HG03439 (cell line): ENCODE measurements around the gene BAIAP2L1.

Experiments
- ATAC-seq: cut with Tn5 transposase; IDR thresholded peaks from one replicate; pipeline ENCODE4 v1.9.1; 2021; ENCODE audit warnings: mild to moderate bottlenecking, moderate library complexity; ENCODE audit not compliant: unreplicated experiment

BAIAP2L1 gene

GRCh38 chr7:98360221-98361130 lies 40.4 kb downstream of the BAIAP2L1 start:
- ATAC-seq, result no peak

- ATAC-seq, result no peak
These were observed 41.5 kb downstream of the BAIAP2L1 start for GRCh38 chr7:98359395-98359794.

GRCh38 chr7:98358706-98359105 lies 42.2 kb downstream of the BAIAP2L1 start:
- ATAC-seq, result no peak

GRCh38 chr7:98357751-98358161 lies 43.1 kb downstream of the BAIAP2L1 start:
- ATAC-seq, result no peak

GRCh38 chr7:98355250-98355538 lies 45.7 kb downstream of the BAIAP2L1 start:
- ATAC-seq, result no peak

DNA sequence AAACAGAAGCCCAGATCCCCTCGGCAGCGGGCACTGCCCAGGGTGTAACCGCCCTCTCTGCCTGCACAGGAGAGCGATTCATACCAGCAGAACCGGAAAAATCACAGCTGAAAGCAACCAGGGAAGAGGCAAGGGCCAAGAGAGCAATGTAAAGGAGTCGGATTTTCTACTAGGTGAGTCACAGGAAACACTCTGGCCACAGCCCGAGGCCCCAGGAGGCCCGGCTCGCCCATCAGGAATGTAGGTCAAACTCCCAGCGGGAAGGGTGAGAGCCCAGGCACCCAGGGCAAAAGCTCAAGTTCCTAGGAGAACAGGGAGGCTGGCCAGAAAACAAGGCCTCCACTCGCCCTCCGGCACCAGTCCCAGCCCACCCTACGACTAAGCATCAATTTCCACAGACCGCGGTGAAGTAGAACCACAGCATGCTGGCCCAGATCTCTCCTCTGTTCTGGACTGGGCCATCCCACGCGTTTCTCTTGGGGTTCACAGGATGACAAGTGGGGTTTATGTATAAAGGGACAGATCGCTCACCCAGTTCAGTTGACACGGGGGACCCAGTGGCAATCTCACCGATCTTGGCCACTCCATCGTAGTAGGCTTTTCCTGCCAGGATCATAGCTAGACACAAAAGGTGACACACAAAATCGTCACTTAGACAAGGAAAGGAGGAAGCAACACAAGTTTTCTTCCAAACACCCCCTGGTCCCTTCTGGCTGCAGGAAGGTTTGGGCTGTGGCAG lies 46.2 kb downstream of the BAIAP2L1 start:
- ATAC-seq, result no peak

GRCh38 chr7:98354052-98354451 lies 46.8 kb downstream of the BAIAP2L1 start:
- no peak for ATAC-seq

DNA sequence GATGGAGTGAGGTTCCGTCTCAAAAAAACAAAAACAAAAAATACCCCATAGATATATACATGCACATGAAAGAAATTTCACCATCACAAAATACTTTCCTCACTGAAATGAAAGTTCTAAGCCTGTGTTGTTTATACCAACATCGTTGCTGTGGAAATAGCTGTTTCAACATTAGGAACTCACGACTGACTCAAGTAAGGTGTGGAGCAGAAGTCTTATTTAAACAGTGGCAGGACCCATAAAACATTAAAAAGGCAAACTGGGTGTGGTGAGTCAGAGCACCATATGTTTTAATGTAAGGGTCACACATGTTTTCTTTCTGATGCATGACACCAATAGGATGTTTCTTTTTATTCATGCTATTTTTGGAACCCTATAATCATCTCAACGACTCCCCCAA lies 48.3 kb downstream of the BAIAP2L1 start:
- ATAC-seq, result no peak

DNA sequence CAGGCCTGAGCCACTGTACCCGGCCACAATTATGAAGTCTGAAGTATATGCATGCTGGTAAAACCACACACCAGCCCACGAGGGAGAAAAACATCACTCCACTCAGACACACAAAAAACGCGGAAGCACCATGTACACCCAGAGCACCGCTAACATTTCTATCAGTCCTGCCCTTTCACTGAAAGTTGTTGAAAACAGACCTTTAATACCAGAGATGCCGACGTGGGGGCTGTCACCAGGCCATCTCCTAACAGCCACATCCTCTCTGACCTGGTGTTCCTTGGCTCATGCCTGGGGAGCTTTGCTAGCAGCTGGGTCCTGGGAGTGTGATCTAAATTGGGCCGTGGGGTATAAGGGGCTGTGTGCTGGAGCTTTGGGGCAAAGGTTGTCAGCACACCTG lies 49.8 kb downstream of the BAIAP2L1 start:
- ATAC-seq, result no peak

- ATAC-seq, result no peak
These were observed 52.0 kb downstream of the BAIAP2L1 start for GRCh38 chr7:98348726-98349474.

GRCh38 chr7:98346515-98347069 lies 54.3 kb downstream of the BAIAP2L1 start:
- ATAC-seq, result no peak

DNA sequence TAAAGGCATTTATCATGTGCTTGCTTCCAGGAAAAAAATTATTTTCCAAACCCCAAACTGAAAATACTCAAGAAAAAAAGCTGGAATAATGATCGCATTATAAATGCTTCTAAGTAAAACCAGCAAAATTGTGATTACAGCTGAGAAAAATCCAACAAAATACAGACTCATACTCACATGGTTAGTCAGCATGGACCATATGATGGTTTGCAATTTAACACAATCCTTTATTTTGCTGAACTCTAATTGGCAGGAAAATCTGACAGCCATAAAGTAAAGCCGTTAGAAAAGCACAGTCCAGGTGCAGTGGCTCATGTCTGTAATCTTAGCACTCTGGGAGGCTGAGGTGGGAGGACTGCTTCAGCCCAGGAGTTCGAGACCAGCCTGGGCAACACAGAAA lies 59.8 kb downstream of the BAIAP2L1 start:
- ATAC-seq, result no peak

GRCh38 chr7:98339043-98339442 lies 61.8 kb downstream of the BAIAP2L1 start:
- ATAC-seq, result no peak

DNA sequence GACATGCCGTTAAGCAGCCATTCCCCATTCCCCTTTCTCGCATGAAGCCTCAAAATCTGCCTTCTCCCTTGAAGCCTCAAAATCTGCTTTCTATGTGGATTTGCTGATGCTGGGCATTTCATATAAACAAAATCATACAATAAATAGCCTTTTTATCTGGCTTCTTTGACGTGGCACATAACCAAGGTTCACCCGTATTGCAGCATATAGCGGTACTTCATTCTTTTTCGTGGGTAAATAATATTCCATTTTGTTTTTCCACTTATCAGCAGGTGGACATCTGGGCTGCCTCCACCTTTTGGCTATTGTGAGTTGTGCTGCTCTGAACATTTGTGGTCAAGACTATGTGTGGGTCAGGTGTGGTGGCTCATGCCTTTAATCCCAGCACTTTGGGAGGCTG lies 62.4 kb downstream of the BAIAP2L1 start:
- ATAC-seq, result no peak

DNA sequence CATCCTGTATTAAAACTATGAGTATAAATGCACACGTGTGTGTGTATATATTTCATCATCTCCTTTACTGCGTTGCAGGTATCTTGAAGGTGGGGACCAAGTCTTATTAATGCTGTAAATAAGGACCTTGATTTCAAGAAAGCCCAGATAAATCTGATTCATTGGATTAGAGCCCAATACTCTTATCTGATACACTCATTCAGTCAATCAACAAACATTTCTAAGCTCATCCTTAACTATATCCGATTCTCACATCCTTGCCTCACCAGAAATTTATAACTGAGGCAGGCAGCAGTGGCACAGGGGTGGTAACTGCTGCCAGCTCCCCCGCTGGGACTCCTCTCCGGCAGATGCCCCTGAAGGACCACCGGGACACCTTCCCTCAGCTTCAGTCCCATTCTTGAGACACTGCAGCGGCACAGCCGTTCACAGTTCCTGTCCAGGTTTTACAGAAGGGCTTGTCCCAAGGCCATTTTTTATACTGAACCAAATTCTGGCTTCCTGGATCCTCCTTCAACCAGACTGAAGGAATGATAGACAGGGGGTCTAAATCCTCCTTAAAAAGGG lies 65.4 kb downstream of the BAIAP2L1 start:
- ATAC-seq, result no peak

DNA sequence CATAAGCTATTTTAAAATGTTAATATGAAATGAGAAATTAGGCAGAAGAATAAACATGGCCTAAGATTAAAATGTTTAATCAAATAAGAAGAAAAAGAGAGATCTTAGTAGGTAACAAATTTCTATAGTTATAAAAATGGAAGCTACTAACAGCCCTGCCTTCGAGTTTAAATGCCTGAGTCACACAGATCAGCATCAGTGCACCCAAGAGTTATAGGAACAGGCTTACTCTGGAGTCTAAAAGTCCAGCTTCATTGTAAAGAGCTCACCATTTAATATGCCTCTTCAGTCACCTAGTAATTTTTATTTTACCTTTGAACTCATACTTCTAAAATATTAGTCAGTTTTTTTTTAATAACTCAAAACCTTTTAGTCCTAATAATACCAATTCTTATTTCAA lies 66.8 kb downstream of the BAIAP2L1 start:
- ATAC-seq, result no peak

DNA sequence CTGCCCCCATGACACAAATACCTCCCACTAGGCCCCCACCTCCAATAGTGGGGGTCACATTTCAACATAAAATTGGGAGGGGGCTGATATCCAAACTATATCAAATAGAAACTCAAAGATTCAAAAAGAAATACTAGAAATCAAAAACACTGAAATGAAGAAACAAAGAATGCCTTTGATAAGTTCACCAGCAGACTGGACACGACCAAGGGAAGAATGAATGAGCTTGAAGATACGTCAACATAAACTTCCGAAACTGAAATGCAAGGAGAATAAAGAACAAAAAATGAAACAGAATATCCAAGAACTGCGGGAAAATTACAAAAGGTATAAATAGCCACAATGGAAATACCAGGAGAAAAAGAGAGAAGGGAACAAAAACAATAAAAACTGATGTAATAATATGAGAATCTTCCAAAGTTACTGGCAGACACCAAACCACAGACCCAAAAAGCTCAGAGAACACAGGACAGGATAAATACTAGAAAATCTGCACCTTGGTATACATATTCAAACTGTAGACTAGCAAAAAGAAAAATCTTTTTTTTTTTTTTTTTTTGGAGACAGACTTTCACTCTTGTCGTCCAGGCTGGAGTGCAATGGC lies 69.9 kb downstream of the BAIAP2L1 start:
- ATAC-seq, result no peak

- no peak for ATAC-seq
These were observed 71.0 kb downstream of the BAIAP2L1 start for GRCh38 chr7:98329791-98330373.

- no peak for ATAC-seq
These were observed 71.6 kb downstream of the BAIAP2L1 start for GRCh38 chr7:98329100-98329790.

DNA sequence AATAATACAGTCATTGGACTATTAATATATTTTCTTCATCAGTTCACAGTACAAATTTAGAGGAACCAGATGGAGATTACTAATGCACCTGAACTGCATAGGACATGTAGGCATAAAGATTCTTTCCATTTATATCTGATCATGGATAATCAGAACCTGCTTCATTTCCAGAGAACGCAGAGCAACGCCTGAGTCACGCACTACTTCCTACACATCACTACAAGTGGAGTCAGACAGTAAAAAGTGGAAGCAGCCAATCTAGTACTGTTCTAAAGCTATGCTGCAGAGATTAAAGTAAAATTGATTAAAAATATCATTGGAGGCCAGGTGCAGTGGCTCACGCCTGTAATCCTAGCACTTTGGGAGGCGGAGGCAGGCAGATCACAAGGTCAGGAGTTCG lies 76.1 kb downstream of the BAIAP2L1 start:
- ATAC-seq, result no peak
